Measurements from ENCODE around the gene METTL13.
A peak's percentile ranks its signal among the peaks of the same experiment; 100 is the strongest.

The METTL13 gene

GRCh38 chr1:171803461-171804022 is 22.1 kb downstream of the METTL13 start:
- no peak for DNase-seq

- DNase-seq, result no peak
Measured at GRCh38 chr1:171805395-171806115, 24.1 kb downstream of the METTL13 start.

- no peak for DNase-seq
Measured at GRCh38 chr1:171807556-171807955, 26.1 kb downstream of the METTL13 start.

GRCh38 chr1:171809834-171810233 is 28.4 kb downstream of the METTL13 start:
- no peak for DNase-seq

GRCh38 chr1:171811672-171812071 is 30.2 kb downstream of the METTL13 start:
- DNase-seq, result no peak

GRCh38 chr1:171814692-171815091 is 33.2 kb downstream of the METTL13 start:
- DNase-seq, result no peak

- DNase-seq, result no peak
Measured at GRCh38 chr1:171816300-171816901, 34.9 kb downstream of the METTL13 start.

- no peak for DNase-seq
Measured at GRCh38 chr1:171817511-171818265, 36.2 kb downstream of the METTL13 start.

- no peak for DNase-seq
Measured at GRCh38 chr1:171819946-171820345, 38.5 kb downstream of the METTL13 start.

GRCh38 chr1:171826973-171827372 is 45.5 kb downstream of the METTL13 start:
- DNase-seq, result no peak

- DNase-seq, result no peak
Measured at GRCh38 chr1:171828794-171829193, 47.3 kb downstream of the METTL13 start.

GRCh38 chr1:171833091-171833825 is 51.8 kb downstream of the METTL13 start:
- no peak for DNase-seq

- peak in 1 of 2 experiments; percentile 33 for DNase-seq
Measured at GRCh38 chr1:171834821-171835220, 53.4 kb downstream of the METTL13 start.

- DNase-seq, result no peak
Measured at GRCh38 chr1:171835891-171836290, 54.4 kb downstream of the METTL13 start.

- DNase-seq, result peak; percentile 51 to 73
Measured at GRCh38 chr1:171841050-171841910, 59.8 kb downstream of the METTL13 start, which contains the start of gene DNM3. Gene DNM3 (plus strand): TSS chr1:171841498. CDS start chr1:171841657, 159 bp downstream.

- peak; percentile 17 to 31 for DNase-seq
Measured at GRCh38 chr1:171841931-171842761, 60.7 kb downstream of the METTL13 start.

GRCh38 chr1:171844381-171844780 is 62.9 kb downstream of the METTL13 start:
- DNase-seq, result no peak

GRCh38 chr1:171845998-171846397 is 64.5 kb downstream of the METTL13 start:
- no peak for DNase-seq
